SHP77 (cell line): ENCODE results near the gene MAN1C1.

ENCODE experiments used
- DNase-seq, 2 experiments: peaks; one replicate each; lab custom pipeline; 2025; lab: John Stamatoyannopoulos, UW

MAN1C1 gene

GRCh38 chr1:25763493-25763892 is 146.9 kb downstream of the MAN1C1 start:
- no peak for DNase-seq

- no peak for DNase-seq
These were observed 148.7 kb downstream of the MAN1C1 start for GRCh38 chr1:25765136-25765922.

DNA sequence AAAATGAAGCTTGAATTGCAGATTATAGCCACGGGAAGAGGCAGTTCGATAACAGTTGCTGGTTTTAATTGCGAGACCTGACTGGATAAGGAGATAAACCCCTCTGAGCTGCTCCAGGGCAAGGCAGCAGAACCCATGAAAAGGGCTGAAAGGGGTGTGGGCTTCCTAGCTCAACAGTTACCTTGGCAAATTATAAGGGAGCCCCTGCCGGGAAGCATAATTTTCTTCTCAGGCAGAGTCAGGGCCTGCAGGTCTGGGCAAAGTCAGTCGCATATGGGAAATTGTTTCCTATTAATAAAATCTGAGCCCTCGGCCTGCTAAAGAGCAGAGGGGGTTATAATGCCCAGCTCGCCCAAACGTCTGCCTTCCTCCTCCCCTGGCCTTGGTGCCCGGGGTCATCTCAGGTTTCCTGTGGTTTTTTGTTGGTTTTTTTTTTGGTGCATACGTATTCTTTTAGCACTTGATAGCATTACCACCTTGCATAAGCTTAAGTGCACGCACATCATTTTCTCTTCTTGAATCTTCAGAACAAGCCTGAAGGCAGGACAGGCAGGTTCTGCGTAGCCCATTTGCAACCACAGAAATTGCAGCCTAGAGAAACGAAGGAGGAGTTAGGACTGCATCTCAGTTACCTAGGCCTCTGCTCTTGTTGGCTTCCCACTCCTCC is 149.5 kb downstream of the MAN1C1 start:
- no peak for DNase-seq

- DNase-seq = no peak
These were observed 150.3 kb downstream of the MAN1C1 start for GRCh38 chr1:25766721-25767436.

DNA sequence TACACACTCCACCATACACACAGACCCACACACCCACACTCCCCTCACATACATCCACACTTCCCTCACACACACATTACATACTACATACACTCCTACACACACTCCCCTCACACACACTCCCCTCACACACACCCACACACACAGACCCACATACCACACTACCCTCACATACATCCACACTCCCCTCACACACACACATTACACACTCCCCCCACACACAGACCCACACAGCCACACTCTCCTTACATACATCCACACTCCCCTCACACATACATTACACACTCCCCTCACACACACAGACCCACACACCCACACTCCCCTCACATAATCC is 150.8 kb downstream of the MAN1C1 start:
- DNase-seq = no peak

GRCh38 chr1:25768999-25769398 is 152.4 kb downstream of the MAN1C1 start:
- DNase-seq = no peak

DNA sequence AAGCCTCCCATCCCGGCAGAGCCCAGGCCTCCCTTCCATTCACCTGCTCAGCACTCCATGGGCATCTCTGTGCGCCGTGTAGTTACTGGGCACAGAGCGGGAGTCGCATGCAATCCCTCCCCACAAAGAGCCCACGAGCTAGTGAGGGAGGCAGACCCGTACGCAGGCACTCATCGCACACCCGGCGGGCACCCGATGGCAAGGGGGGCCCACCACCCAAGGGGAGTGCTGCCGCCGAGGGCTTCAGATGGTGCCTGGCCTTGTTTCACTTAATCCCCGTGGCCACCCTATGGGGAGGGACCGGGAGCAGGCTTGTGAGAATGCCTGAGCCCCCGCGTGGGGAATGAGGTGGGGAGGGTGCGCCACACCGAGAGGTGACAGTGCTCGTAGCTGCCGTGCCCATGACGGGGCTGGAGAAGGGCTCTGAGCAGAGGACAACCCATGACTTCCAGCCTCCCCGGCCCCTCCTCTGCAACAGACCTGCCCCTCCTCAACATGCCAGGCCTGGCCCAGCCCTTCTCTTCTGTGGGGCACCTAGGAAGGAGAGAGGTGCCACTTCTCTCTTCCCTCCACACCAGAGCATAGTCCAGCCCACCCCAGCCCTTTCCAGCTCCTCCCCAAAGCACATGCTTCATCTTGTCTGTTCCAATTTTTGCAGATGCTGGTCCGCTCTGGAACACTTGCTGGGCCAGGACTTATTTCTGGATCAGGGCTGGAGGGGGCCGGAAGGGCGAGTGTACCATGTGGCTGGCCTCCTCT is 153.2 kb downstream of the MAN1C1 start:
- DNase-seq = no peak

DNA sequence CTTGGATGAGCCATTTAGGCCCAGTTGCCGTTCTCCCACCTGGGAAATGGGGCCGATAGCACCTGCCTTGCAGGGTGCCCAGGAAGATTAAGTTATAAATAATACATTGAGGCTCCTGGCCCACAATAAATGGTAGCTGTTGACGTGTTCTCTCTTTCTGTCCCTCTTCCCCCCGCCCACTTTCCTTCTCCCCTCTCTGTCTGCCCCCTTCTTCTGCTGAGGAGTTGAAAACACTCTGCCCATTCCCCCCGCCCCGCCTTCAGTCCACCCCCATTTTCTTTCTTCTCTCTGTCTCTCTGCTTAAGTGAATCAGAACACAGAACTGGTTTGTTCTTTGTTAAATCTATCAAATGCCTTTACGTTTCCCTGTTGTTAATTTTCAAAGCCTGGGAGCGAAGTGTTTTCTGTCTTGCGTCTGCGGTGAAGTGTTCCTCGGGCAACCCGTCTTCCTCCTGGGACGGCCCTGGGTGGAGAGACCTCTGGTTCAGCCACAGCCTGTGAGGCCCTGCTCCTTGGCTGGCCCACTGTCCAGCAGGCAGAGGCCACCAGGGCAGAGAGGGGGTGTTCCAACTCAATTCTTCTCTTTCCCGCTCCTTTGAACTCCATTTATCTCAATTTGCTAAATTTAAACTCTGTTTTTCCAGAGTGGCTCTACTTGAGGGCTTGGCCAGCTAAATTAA is 154.1 kb downstream of the MAN1C1 start:
- no peak for DNase-seq

- peak; percentile 9 to 51 for DNase-seq
These were observed 154.9 kb downstream of the MAN1C1 start for GRCh38 chr1:25771221-25772114.

DNA sequence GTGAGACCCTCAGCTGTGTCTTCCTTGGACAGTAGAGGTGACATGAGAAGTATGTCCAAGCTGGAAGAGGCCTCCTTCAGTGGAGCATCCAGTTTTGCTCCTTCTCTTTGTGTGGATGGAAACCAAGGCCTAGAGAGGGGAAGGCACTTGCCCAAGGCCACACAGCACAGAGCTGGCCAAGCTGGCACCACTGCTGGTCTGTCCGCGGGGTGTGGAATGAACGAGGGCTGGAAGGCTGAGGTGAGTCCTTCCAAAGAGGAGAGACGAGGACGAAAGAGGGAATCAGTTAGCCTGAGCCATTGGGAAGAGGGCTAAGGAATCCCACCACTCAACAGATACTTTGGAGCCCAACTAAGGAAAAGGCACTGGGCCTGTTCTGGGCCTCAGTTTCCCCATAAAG is 155.6 kb downstream of the MAN1C1 start:
- DNase-seq = no peak

DNA sequence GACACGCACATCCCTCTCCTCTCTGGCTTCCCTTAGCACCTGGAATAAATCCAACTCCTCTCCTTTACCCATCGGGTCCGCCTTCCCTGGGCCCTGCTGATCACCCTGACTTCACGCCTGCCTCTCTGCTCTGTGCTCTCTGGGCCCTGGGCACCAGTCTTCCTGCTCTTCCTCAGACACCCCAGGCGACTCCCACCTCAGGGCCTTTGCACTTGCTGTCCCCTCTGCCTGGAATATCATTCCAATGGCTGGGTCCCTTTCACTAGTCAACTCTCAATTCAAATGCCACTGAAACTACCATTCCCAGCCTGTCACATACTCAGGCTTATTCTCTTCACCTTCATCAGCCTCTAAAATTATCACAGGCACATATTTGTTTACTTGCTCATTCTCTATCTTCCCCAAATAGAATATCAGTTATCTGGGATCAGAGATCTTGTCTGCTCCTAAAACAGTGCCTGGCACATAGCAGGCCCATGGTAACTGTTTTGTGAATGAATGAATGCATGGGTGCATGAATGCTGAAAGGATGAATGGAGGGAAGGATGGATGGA is 156.2 kb downstream of the MAN1C1 start:
- no peak for DNase-seq

DNA sequence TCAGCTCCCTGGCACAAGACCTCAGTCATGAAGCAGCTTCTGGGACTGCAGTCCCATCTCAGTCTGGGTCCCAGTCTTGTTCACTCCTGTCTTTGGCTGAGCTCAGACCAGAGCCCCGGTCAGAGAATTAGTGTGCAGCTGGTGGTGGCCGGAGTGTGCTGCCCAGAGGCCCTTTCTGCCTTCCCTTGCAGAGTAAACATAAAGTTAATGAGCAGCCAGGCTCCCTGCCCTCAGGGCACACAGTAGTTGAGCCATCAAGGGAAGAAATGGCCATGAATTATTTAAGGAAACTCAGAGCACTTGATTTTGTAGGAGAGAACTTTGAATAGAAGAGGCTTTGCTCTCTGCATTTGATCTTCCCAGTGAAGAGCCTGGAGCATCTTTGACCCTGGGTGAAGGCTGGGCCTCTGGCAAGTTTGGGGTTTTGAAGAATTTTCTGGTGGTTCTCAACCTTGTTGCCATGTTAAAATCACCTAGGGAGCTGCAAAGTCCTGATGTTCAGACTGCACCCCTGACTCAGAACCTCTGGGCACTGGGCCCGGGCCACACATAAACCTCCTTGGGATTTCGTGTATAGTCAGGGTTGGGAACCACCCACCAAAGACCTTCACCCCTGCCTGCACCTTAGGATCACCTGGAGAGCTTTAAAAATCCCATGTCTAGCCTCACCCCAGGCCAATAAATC is 157.0 kb downstream of the MAN1C1 start:
- no peak for DNase-seq

DNA sequence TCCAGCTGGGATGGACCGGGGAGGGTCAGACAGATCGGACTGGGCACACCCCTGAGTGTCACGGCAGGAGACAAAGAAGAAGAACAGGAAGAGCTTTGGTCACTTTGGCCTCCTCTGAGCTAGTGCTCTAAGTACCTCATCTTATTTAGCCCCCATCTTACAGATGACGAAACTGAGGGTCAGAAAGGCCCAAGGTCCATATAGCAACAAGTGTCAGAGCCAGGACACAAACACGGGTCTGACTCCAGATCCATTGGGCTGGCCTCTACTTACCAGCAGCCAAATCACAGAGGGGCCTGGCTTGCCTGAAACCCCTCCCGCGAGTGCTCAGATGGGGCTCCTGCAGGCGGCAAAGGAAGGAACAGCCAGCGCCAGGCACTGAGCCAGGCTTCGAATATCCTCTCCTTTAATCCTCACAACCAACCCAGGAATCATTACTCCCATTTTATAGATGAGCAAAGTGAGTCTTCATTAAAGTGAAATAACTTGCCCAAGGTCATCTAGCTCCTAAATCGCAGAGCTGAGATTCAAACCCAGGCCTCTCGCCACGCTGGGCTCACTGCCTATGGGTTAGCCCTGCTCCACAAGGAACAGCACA is 157.7 kb downstream of the MAN1C1 start:
- no peak for DNase-seq

- DNase-seq = peak; percentile 63 to 84
These were observed 158.6 kb downstream of the MAN1C1 start for GRCh38 chr1:25774921-25775771.

DNA sequence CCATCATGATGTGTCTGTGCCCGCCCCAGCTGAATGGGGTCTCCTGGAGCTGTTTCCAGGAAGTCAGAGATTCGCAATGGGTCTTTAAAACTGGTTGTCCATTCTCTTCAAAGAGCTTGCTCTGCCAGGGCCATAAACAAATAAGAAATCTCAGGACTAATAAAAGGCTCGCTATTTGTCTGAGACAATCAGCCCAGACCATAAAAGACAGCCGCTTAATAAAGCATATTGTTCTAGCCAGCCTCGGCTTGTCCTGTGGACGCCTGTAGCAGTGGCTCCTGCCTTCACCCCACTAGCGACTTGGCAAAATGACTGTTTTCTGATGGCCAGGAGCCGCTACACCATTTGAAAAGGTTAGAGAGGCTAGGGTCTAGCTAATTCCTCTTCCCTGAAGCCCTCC is 162.8 kb downstream of the MAN1C1 start:
- DNase-seq = no peak

- DNase-seq = no peak
These were observed 163.3 kb downstream of the MAN1C1 start for GRCh38 chr1:25779894-25780293.

DNA sequence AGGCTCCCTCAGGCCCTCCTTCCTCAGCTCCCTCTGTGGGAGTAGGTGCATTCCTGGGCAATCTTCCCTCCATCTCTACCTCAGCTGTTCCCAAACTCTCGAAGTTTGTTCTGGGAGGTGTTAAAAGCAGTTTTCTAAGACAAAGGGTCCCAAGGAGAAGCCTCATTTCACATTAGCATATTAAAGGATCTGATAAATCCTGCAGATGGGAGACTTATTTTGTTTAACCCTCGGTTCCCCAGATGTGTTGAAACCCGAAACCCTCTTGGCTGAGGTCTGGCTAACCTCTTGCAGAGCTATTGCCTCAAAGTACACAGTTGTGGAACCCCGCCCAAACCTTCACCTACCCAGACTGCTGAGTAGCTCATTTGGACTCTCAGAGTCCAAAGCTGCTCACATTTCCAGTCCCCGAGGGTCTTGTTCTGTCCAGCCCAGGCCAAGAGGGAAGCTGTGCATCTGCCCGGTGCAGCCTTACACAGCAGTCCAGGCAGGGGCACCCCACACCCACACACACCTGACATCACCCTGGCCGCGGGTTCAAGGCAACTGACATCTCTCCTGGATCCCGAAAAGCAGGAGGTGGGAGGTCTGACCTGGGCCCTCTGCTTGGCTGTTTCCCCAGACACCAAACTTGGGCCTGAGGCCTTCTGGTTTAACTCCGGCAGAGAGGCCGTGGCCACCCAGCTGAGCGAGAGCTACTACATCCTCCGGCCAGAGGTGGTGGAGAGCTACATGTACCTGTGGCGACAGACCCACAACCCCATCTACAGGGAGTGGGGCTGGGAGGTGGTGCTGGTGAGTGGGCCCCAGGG is 163.9 kb downstream of the MAN1C1 start:
- DNase-seq = no peak

- no peak for DNase-seq
These were observed 164.5 kb downstream of the MAN1C1 start for GRCh38 chr1:25781130-25781433.
